Skeletal muscle cell (primary cell): ENCODE data around the gene DNAJC12.
"Not testable (repeated sequence)": the region's sequence is repeated elsewhere in the genome, so short reads cannot be mapped to it uniquely, and the experiment has no call there.

Experiments
- DNase-seq: peaks from one replicate; pipeline ENCODE4 v3.0.0-alpha.2; 2010; ENCODE audit warnings: low read depth
- H3K4me3 ChIP-seq: 2 replicates; pipeline ENCODE4 v1.5.1; 2011; ENCODE audit warnings: low read depth, mild to moderate bottlenecking, control low read depth, low read length, moderate library complexity

DNAJC12 gene

DNA sequence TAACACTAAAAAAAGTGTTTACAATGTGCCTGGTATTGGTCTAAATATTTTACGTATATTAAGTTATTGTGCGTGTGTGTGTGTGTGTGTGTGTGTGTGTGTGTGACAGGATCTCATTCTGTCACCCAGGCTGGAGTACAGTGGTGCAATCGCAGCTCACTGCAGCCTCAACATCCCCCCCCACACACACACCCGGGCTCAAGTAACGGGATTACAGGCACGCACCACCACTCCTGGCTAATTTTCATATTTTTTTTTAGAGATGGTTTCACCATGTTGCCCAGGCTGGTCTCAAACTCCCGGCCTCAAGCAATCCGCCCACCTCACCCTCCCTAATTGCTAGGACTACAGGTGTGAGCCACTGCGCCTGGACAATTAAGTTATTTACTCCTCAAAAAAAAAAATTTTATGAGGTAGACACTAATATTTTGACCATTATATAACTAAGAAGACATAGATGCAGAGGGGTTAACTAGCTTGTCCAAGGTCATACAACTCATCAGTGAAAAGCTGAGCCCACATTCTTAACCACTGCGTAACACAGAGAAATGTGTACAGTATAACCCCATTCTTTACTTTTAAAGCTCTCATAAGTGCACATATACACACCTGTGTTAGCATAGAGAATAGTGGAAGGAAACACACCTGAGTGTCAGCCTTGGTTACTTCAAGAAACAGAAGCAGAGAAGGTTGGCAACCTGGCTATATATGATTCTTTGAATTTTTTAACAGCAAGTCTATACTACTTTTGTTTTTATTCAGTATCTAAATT lies 35.0 kb downstream of the DNAJC12 start:
- no peak overlapping the region for H3K4me3 ChIP-seq
- no peak for DNase-seq

GRCh38 chr10:67801118-67801517 lies 36.9 kb downstream of the DNAJC12 start:
- H3K4me3 ChIP-seq: no peak overlapping the region
- DNase-seq: no peak

- H3K4me3 ChIP-seq: no peak overlapping the region
- no peak for DNase-seq
Observed at GRCh38 chr10:67794909-67795460, 43.0 kb downstream of the DNAJC12 start.

- H3K4me3 ChIP-seq: no peak overlapping the region
- no peak for DNase-seq
Observed at GRCh38 chr10:67794256-67794655, 43.7 kb downstream of the DNAJC12 start.

- DNase-seq: peak; percentile 31
- no peak overlapping the region for H3K4me3 ChIP-seq
Observed at GRCh38 chr10:67793313-67793712, 44.7 kb downstream of the DNAJC12 start.

- DNase-seq: no peak
- H3K4me3 ChIP-seq: no peak overlapping the region
Observed at GRCh38 chr10:67792653-67793052, 45.3 kb downstream of the DNAJC12 start.

GRCh38 chr10:67790534-67791408 lies 47.2 kb downstream of the DNAJC12 start:
- DNase-seq: peak; percentile 30
- H3K4me3 ChIP-seq: no peak overlapping the region

- no peak for DNase-seq
- H3K4me3 ChIP-seq: no peak overlapping the region
Observed at GRCh38 chr10:67789769-67790168, 48.2 kb downstream of the DNAJC12 start.

DNA sequence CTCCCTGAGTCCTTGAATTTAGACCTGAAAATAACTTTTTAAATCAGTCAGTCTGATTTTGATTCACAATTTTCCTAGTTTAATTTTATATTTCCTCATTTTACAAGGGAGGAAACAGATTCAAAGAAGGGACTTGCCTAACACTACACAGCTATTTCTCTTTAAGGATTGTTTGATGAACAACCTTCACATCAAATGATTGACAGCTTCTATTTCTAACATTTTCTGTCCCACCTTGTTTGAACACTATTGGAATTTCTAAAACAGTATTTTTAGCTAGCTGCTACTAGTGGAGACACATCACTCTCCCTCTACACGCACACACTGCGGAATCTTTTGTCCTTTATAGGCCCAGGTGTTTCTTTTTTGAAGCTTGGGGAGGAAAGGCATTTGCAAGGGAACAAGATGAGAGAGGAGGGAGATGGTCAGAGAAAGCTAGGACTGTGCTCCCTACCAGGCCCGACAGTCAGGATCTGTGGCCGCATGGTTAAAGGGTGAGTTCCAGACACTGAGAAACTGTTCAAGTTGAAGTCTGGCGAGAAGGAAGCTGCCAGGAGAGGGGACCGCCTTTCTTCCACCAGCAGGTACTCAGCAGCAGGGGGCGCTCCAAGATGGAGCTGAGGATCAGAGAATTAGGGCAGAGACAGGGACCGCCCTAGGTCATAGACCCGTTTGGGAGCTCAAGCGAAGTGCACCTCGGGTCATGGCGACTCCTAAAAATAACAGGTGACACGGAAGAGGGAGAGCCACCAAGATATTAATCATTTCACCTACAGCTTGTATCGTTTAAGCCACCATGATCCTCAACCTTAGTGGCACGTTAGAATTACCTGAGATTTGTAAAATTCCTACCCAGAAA lies 49.7 kb downstream of the DNAJC12 start:
- no peak for DNase-seq
- H3K4me3 ChIP-seq: no peak overlapping the region

DNA sequence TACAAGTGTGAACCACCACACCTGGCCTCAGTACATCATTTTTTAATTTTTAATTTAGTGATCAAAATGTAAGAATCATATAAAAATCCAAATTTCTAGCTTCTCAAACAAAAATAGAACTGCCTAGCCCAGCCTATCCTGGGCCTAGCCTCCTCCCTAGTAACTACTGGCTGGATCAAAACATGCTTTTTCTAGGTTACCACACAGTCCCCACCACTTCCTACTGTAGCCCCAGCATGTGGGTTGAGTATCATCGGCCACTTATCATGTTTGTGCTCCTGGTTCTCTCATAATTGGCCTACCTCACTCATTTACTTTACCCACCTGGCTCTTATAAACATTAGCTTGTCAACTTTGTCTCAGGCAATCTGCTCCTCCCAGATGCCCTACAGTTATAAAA lies 52.9 kb downstream of the DNAJC12 start:
- no peak overlapping the region for H3K4me3 ChIP-seq
- DNase-seq: no peak

- DNase-seq: no peak
- no peak overlapping the region for H3K4me3 ChIP-seq
Observed at GRCh38 chr10:67784474-67784873, 53.5 kb downstream of the DNAJC12 start.

GRCh38 chr10:67783606-67784294 lies 54.2 kb downstream of the DNAJC12 start:
- no peak for DNase-seq
- H3K4me3 ChIP-seq: no peak overlapping the region

GRCh38 chr10:67782530-67782929 lies 55.5 kb downstream of the DNAJC12 start:
- DNase-seq: no peak
- H3K4me3 ChIP-seq: no peak overlapping the region

DNA sequence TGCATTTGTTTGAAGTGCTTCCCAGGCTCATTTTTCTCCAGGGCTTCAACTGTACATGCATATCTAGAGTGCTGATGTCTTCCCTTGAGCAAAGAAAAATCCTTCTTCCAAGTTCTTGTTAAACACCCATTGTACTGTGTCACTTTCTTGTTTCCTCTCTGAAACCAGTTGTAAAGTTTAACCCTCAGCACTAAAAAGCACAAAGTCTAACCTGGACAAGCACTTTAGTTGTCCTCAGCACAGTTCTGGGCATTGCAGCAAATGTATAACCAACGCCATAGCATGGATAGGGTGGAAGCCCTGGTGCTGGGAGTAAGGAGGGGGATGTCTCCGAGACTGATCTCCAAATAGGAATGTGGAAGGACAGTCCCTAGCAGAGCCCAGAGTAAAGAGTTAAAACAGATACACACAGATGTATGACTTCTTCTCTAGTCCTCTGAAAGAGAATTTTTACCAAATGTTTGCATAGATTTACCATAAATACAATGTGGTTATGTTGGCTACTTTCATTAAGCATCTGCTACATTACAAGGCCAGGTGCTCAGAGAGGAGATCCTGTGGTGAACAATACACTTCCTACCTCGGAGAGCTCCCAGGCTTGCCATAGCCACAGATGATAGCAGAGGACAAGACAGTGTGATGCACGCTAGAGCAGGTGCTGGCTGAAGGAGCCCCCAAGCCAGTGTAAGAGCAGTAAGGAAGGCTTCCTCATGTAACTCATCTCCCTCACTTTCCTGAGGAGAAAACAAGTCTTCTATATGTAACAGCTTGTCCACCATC lies 57.0 kb downstream of the DNAJC12 start:
- H3K4me3 ChIP-seq: no peak overlapping the region
- no peak for DNase-seq

DNA sequence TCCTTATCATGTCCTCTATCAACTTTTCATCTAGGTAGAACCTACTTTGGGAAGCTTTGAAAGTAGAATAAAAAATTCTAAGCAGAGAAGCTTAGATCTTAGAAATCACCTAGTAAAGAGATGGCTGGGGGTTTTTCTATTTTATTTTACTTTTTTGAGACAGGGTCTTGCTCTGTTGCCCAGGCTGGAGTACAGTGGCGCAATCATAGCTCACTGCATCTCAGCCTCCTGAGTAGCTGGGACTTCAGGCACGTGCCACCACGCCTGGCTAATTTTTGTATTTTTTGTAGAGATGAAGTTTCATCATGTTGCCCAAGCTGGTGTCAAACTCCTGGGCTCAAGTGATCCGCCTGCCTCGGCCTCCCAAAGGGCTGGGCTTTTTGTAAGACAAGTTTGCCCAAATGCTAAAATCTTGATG lies 57.8 kb downstream of the DNAJC12 start:
- H3K4me3 ChIP-seq, DNase-seq: not testable (repeated sequence)

DNA sequence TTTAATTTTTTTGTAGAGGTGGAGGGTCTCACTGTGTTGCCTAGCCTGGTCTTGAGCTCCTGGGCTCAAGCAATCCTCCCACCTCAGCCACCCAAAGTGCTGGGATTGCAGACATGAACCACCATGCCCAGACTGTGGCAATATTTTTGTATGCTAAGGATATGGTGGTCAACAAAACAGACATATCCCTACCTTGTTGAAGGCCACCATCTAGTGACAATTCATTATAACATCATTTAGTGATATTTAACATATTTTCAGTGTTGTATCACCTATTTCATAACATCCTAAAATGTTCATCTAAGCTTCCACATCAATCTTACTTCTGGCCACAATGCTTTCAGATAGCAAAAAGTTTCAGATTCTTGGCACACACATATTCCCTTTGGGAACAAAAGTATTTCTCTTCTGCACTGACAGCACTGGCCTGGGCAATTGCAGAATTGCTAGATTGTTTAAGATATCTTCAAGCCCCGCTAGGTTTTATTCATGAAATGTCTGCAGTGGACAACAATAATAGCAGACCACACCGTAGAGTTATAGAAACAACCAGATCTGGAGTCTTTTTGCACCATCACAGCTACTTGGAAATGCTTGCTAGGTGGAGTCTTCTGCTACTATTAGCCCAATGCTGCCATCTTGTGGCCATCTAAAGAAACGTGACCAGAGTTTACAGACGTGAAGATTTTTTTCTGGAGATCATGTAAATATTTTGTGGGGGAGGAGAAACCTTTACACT lies 58.4 kb downstream of the DNAJC12 start:
- peak; percentile 44 for DNase-seq
- no peak overlapping the region for H3K4me3 ChIP-seq

DNA sequence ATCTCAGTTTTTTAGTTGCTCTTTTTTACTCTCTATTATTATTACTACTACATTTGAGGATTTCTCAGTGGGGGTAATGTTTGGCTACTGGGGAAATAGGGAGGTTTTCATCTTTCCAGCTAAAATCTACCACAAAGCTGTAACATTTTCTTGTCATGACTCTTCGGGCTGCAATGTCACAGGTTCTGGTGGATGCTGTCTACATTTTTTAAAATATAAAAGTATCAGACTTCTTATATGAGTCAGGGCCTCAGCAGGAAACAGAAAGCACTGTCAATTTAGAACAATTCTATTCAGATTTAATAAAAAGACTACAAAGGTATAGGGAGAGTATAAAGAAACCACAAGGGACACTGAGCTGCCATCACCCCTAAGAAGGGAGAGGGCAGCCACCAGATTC lies 61.6 kb downstream of the DNAJC12 start:
- H3K4me3 ChIP-seq: no peak overlapping the region
- DNase-seq: no peak

DNA sequence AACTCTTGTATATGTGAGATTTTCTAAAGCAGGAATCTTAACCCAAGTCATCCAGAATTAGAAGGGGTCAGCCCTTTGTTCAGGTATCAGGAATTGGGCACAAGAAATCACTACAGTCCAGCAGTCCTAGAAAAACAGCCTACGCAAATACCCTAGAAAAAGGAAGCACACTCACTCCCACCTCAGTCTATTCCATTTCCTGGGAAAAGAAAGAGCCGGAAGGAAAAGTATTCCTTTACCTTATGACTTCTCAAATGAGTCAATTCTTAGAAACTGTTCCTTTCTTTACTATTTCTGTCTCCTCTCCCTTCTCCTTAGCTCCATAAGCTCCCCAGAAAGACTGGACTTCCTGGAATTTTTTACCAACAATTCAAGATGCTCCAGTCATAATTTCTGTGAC lies 62.7 kb downstream of the DNAJC12 start:
- H3K4me3 ChIP-seq: no peak overlapping the region
- DNase-seq: no peak
